GM12872 (cell line): ENCODE measurements around the gene TMEM50B.

Experiments used
- CTCF ChIP-seq: IDR thresholded peaks from 3 replicates; pipeline ENCODE4 v1.5.1; 2011; ENCODE audit warnings: low read depth, mild to moderate bottlenecking, low read length, moderate library complexity; ENCODE audit not compliant: insufficient read depth

Gene TMEM50B

DNA sequence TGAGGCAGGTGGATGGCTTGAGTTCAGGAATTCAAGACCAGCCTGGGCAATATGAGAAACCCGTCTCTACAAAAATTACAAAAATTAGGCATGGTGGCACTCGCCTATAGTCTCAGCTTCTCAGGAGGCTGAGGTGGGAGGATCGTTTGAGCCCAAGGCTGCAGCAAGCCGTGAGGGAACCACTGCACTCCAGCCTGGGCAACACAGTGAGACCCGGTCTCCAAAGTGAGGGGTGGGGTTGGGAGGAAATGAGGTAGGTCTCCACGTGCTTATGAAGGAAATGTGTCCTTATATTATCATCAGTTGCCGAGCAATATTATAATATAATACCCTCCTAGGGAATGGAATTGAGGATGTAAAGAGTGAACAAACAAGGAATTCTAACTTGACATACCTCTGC lies 2.7 kb downstream of the TMEM50B start:
- TF ChIP-seq CTCF: no peak

DNA sequence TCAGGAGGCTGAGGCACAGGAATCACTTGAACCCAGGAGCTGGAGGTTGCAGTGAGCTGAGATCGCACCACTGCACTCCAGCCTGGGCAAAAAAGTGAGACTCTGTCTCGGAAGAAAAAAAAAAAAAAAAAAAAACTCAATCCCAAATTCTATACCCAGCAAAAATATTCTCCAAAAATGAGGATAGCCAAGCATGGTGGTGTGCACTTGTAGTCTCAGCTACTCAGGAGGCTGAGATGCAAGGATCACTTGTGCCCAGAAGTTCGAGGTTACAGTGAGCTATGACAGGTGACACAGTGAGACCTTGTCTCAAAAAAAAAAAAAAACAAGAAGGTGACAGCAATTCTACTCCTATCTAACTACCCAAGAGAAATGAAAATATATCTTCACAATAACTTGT lies 6.4 kb downstream of the TMEM50B start:
- TF ChIP-seq CTCF: no peak

GRCh38 chr21:33470701-33471100 lies 9.1 kb downstream of the TMEM50B start:
- no peak for TF ChIP-seq CTCF

- no peak for TF ChIP-seq CTCF
These were observed 18.1 kb downstream of the TMEM50B start for GRCh38 chr21:33461538-33462250.

GRCh38 chr21:33458861-33459260 lies 20.9 kb downstream of the TMEM50B start:
- TF ChIP-seq CTCF: no peak

GRCh38 chr21:33455686-33456446 lies 23.9 kb downstream of the TMEM50B start:
- TF ChIP-seq CTCF: no peak

DNA sequence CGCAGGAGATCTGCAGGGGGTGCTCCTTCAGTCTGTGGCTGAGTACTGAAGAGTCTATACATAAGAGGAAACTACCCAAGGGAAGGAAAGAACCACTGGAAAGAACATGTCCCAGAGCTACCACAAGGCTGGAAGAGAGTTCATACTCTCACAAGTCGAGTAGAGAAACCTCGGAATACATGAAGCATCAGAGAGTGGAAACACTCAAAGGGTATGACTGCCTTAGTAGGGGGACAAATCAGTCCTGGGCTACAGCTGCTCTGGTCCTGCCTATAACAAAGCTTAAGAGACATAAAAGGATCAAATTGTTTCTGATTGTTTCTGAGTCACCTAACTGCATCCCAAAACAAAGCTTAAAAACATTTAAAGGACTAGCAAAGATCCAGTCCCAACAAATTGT lies 27.4 kb downstream of the TMEM50B start:
- TF ChIP-seq CTCF: no peak
